ENCODE results near the gene ARHGAP1.

The ARHGAP1 gene

DNA sequence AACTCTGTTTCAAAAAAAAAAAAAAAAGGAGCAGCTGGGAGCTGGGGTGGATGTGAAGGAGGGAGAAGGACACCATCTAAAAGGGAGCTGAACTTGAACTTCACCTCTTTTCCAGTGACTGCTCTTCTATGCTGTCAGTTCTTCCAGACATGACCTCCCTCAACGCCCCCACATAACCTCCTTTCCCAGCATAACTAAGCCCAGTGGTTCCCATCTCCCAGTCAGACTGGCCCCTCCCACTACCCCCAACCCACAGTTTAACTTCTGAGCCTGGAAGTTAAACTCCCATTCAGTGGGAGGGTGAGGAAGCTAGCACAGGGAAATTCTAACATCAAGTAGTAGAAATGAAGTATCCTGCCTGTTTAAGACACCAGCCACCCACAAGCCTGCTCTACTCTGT, 1.8 kb downstream of the ARHGAP1 start:
- peaks cover 29% of the 10 kb centered on the region for H3K36me3 Mint-ChIP-seq (ENCODE audit: low read depth)
- H3K27ac Mint-ChIP-seq: peak overlapping the region; percentile 67 to 93 (median 71)
- H3K9me3 Mint-ChIP-seq: no peaks in the 10 kb centered on the region
- H3K4me1 Mint-ChIP-seq: peaks cover 36% of the 10 kb centered on the region
- H3K4me3 Mint-ChIP-seq: peak overlapping the region; percentile 89 to 99 (median 94)
- TF ChIP-seq, protein P1, sequence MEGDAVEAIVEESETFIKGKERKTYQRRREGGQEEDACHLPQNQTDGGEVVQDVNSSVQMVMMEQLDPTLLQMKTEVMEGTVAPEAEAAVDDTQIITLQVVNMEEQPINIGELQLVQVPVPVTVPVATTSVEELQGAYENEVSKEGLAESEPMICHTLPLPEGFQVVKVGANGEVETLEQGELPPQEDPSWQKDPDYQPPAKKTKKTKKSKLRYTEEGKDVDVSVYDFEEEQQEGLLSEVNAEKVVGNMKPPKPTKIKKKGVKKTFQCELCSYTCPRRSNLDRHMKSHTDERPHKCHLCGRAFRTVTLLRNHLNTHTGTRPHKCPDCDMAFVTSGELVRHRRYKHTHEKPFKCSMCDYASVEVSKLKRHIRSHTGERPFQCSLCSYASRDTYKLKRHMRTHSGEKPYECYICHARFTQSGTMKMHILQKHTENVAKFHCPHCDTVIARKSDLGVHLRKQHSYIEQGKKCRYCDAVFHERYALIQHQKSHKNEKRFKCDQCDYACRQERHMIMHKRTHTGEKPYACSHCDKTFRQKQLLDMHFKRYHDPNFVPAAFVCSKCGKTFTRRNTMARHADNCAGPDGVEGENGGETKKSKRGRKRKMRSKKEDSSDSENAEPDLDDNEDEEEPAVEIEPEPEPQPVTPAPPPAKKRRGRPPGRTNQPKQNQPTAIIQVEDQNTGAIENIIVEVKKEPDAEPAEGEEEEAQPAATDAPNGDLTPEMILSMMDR (IDR thresholded peaks at IDR 0.05; ENCODE audit: unreplicated experiment in 3 of 3): no peak
- no peaks in the 10 kb centered on the region for H3K27me3 Mint-ChIP-seq (ENCODE audit: low read depth)

DNA sequence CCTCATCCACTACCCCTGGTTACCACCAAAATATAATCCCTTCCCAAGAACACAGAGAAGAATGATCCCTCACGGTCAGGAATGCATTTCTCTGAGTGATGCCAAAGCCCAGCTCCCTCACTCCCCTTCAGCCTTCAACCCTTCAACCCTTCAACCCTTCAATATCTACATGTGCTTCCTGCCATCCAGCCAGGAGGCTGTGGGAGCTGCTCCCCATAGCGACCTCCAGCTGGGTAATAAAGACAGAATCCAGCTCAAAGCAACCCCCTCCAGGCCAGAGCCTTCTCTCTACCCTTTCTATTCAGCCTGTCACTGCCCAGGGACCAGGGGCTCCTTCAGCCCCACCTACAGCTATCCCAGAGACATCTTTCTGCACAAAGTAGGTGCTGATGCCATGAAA, 2.7 kb downstream of the ARHGAP1 start:
- H3K4me3 Mint-ChIP-seq: peak overlapping the region; percentile 43 to 99 (median 94)
- TF ChIP-seq, protein P1 (IDR thresholded peaks at IDR 0.05; ENCODE audit: unreplicated experiment in 3 of 3): no peak
- H3K9me3 Mint-ChIP-seq: no peaks in the 10 kb centered on the region
- H3K4me1 Mint-ChIP-seq: peaks cover 36% of the 10 kb centered on the region
- H3K36me3 Mint-ChIP-seq (ENCODE audit: low read depth): peaks cover 22% of the 10 kb centered on the region
- H3K27me3 Mint-ChIP-seq (ENCODE audit: low read depth): no peaks in the 10 kb centered on the region
- peak overlapping the region; percentile 34 to 71 (median 36) for H3K27ac Mint-ChIP-seq

DNA sequence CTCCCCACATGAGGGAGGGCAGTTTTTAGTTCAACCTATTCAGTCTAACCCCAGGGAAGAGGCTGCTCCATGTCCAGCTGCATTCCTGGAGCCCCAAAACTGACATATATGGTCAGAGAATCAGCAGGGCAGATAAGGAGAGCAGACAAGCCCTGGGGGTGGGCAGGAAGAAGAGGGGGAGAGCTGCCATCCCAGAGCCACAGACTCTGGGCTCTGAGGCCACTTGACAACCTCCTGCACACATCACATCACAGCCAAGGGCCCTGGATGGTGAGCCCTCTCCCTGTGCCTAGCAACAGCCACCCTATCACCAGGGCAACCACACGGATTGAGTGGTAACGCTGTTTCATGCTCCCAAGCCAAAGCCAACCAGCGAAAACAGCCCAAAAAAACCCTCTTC, 3.1 kb downstream of the ARHGAP1 start:
- H3K9me3 Mint-ChIP-seq: no peaks in the 10 kb centered on the region
- TF ChIP-seq, protein P1 (IDR thresholded peaks at IDR 0.05; ENCODE audit: unreplicated experiment in 3 of 3): no peak
- no peaks in the 10 kb centered on the region for H3K27me3 Mint-ChIP-seq (ENCODE audit: low read depth)
- peak overlapping the region; percentile 34 to 71 (median 36) for H3K27ac Mint-ChIP-seq
- H3K4me1 Mint-ChIP-seq: peaks cover 36% of the 10 kb centered on the region
- H3K4me3 Mint-ChIP-seq: peak overlapping the region; percentile 43 to 99 (median 94)
- peaks cover 18% of the 10 kb centered on the region for H3K36me3 Mint-ChIP-seq (ENCODE audit: low read depth)

DNA sequence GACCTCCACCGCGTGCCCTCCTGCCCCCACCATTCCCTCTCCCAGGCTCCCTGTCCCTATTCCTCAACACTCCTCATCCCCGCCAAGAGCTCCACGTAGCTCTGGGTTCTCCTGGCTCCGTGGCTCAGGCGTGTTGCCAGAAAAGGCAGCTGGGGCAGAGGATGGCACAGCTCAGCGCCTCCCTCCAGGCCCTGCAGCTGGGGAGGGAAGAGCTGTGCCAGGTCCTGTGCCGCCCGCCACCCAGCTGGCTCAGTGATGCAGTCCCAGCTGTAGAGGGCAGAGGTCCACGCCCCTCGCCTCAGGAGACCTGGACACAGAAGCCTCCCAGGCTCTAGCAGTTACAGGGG, 4.2 kb downstream of the ARHGAP1 start:
- peaks cover 12% of the 10 kb centered on the region for H3K36me3 Mint-ChIP-seq (ENCODE audit: low read depth)
- H3K4me3 Mint-ChIP-seq: no peak overlapping the region
- TF ChIP-seq, protein P1 (IDR thresholded peaks at IDR 0.05; ENCODE audit: unreplicated experiment in 3 of 3): no peak
- H3K27me3 Mint-ChIP-seq (ENCODE audit: low read depth): no peaks in the 10 kb centered on the region
- H3K4me1 Mint-ChIP-seq: peaks cover 29% of the 10 kb centered on the region
- H3K9me3 Mint-ChIP-seq: no peaks in the 10 kb centered on the region
- H3K27ac Mint-ChIP-seq: no peak overlapping the region

DNA sequence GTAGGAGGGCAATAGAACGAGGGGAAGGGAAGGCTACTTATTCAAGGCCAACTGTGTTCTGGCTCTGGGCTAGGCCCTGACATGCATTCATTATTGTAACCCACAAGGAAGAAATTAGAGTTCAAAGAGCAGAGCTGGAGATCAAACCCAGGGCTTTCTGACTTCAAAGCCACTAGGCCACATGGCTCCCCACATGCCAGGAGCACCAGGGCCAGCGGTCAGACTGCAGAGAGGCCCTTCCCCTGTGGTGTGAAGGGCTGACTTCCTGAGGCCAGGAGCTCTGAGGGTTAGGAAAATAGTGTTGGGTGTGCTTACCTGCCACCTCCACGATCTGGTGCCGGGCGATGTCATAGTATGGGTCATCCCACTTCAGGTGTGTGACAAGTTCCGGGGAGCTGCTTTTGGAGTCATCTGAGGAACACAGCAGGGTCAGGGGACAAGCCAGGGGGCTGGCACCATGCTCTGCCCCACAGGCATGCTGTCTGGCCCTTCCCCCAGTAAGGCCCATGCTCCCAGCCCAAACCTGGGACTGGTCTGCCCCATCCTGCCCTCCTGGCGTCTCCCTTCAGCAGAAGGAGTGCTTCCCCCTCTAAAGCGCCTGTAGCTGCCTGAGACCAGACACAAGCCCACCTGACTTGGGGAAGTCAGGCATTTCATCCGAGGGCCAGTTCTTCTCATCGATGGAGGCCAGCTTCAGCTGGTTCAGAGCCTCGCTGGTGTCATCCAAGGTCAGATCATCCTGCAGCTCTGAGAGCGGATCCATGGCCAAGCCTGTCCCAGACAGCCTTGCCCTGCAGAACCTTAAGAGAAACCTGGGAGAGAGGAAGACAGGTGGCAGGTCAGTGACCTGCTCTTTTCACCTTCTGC, 4.8 kb downstream of the ARHGAP1 start:
- Mint-ChIP-seq H3K27ac (no peak overlapping the region), H3K4me3 (no peak overlapping the region), H3K36me3 (ENCODE audit: low read depth) (peaks cover 15% of the 10 kb centered on the region), H3K9me3 (no peaks in the 10 kb centered on the region), H3K27me3 (ENCODE audit: low read depth) (no peaks in the 10 kb centered on the region), H3K4me1 (peaks cover 26% of the 10 kb centered on the region)
- TF ChIP-seq, protein P1 (IDR thresholded peaks at IDR 0.05; ENCODE audit: unreplicated experiment in 3 of 3): no peak

DNA sequence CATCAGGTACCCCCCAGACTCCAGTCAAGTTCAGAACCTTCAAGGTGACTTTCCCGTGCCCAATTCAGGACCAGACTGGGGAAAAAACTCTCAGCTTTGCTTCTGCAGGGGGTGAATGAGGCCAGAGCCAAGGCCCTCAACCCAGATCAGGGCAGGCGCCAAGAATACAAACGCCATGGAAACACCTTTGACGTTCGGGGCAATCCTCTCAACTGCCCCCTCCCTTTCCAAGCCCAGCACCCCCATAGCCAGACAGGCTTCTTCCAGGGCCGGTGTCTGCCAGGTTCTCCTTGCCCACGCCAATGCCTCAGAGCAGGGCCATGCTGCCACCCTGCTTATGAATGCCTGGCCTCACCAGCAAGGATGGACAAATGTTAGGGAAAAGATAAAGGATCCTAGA, 5.8 kb downstream of the ARHGAP1 start:
- TF ChIP-seq, protein P1 (IDR thresholded peaks at IDR 0.05; ENCODE audit: unreplicated experiment in 3 of 3): no peak
- Mint-ChIP-seq H3K4me3 (no peak overlapping the region), H3K27ac (no peak overlapping the region), H3K27me3 (ENCODE audit: low read depth) (no peaks in the 10 kb centered on the region), H3K36me3 (ENCODE audit: low read depth) (peaks cover 17% of the 10 kb centered on the region), H3K4me1 (peaks cover 22% of the 10 kb centered on the region), H3K9me3 (no peaks in the 10 kb centered on the region)

Measured in nephron (organoid).